Measurements from ENCODE around the gene STK11. TPM values are rescaled to one million over a fixed set of nuclear protein-coding genes. Genes with fewer than 3 reads are reported as not detected.
A peak's percentile ranks its signal among the peaks of the same experiment; 100 is the strongest.

Gene STK11
- total and polyA plus RNA-seq, 3 donors from 2014 or later: 194 to 209 (median 197) TPM

DNA sequence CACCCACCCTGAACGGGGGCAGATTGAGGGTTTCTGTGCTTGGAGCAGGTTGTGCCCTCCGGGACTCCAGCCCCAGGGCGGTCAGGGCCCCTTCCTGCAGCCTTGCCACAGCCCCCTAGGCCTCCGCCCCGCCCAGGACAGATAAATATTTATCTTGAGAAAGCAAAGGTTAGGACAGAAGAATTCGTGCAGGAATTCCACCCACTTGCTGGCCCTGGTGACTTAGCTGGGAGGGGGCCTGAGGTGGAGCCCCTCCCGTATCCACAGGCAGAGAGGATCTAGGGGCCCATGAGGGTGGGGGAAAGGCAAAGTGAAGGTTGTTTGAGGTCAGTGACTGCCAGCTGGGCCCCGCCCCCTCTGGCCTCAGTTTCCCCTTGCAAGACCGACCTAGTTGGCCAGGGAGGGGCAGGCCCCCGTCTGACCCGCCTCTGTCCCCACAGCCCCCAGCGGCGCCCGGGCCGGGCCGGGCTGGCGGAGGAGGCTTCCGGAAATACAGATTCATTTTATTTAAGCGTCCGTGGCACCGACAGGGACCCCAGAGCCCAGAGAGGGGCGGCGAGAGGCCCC lies 48.0 kb downstream of the STK11 start:
- peak overlapping the region in 1 of 2 donors; percentile 3 for H3K4me3 ChIP-seq
- H3K36me3 ChIP-seq (ENCODE audit: low read depth, missing control alignments): no peaks in the 10 kb centered on the region
- no peak for DNase-seq
- intact Hi-C loops (cut with DNase I; ENCODE audit: low total_unique reads): no loop called here
- WGBS, 2 donors: 36 to 42% methylated on average over 11 to 23 of the region's 23 CpGs
- no peaks in the 10 kb centered on the region for H3K27me3 ChIP-seq
- TF ChIP-seq, protein P1, sequence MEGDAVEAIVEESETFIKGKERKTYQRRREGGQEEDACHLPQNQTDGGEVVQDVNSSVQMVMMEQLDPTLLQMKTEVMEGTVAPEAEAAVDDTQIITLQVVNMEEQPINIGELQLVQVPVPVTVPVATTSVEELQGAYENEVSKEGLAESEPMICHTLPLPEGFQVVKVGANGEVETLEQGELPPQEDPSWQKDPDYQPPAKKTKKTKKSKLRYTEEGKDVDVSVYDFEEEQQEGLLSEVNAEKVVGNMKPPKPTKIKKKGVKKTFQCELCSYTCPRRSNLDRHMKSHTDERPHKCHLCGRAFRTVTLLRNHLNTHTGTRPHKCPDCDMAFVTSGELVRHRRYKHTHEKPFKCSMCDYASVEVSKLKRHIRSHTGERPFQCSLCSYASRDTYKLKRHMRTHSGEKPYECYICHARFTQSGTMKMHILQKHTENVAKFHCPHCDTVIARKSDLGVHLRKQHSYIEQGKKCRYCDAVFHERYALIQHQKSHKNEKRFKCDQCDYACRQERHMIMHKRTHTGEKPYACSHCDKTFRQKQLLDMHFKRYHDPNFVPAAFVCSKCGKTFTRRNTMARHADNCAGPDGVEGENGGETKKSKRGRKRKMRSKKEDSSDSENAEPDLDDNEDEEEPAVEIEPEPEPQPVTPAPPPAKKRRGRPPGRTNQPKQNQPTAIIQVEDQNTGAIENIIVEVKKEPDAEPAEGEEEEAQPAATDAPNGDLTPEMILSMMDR (IDR thresholded peaks at IDR 0.05): no peak
- H3K9me3 ChIP-seq: no peaks in the 10 kb centered on the region
- peak overlapping the region; percentile 77 to 95 for H3K27ac ChIP-seq
- peaks cover 55% of the 10 kb centered on the region for H3K4me1 ChIP-seq

DNA sequence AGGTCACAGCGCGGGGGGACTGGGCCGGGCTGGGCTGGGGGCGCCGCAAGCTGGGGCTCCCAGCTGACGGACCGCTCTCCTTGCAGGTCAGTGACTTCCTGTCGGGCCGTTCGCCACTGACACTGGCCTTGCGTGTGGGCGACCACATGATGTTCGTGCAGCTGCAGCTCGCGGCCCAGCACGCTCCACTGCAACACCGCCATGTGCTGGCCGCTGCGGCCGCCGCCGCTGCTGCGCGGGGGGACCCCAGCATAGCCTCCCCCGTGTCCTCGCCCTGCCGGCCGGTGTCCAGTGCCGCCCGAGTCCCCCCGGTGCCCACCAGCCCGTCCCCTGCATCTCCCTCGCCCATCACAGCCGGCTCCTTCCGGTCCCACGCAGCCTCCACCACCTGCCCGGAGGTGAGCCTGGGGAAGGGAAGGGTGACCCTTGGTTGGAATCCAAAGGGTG lies 48.5 kb downstream of the STK11 start:
- WGBS, 2 donors: 77 to 84% methylated on average over 16 to 37 of the region's 37 CpGs
- no peaks in the 10 kb centered on the region for H3K9me3 ChIP-seq
- H3K4me3 ChIP-seq: no peak overlapping the region
- no peaks in the 10 kb centered on the region for H3K36me3 ChIP-seq (ENCODE audit: low read depth, missing control alignments)
- no peak for TF ChIP-seq POLR2A (IDR thresholded peaks at IDR 0.05)
- TF ChIP-seq, protein P1 (IDR thresholded peaks at IDR 0.05): no peak
- H3K27ac ChIP-seq: peak overlapping the region; percentile 77 to 95
- peaks cover 56% of the 10 kb centered on the region for H3K4me1 ChIP-seq
- intact Hi-C loops (cut with DNase I; ENCODE audit: low total_unique reads): no loop called here
- H3K27me3 ChIP-seq: no peaks in the 10 kb centered on the region
- peak; percentile 74 for DNase-seq

DNA sequence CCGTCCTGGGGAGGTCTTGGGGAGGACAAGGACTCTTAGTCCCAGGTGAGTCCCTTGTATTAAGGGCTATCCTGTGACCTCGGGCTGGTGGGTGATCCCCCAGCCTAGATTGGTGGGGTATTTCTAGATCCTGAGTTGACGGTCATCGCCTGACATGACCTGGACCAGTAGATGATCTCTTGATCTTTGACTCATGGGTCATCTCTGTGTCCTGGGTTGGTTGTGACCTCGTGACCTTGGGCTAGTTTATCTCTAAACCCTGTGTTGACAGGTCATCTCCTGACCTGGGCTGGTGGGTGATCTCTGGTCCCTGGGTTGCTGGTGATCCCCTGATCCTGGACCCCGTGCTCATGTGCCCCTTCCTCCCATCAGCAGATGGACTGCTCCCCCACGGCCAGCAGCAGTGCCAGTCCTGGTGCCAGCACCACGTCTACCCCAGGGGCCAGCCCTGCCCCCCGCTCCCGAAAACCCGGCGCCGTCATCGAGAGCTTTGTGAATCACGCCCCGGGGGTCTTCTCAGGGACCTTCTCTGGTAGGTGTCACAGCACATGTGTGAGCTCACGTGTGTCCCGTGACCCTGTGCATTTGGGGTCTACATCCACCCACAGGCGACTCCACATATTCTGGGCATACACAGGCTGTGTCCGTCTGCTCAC lies 49.1 kb downstream of the STK11 start:
- no peak for DNase-seq
- 89 to 91% methylated on average over 14 to 20 of the region's 20 CpGs for WGBS, 2 donors
- H3K4me1 ChIP-seq: peaks cover 62% of the 10 kb centered on the region
- no peaks in the 10 kb centered on the region for H3K36me3 ChIP-seq (ENCODE audit: low read depth, missing control alignments)
- intact Hi-C loops (cut with DNase I; ENCODE audit: low total_unique reads): no loop called here
- no peaks in the 10 kb centered on the region for H3K27me3 ChIP-seq
- no peaks in the 10 kb centered on the region for H3K9me3 ChIP-seq
- TF ChIP-seq POLR2A (IDR thresholded peaks at IDR 0.05): no peak
- TF ChIP-seq, protein P1 (IDR thresholded peaks at IDR 0.05): no peak
- H3K27ac ChIP-seq: peak overlapping the region; percentile 77 to 95
- no peak overlapping the region for H3K4me3 ChIP-seq

DNA sequence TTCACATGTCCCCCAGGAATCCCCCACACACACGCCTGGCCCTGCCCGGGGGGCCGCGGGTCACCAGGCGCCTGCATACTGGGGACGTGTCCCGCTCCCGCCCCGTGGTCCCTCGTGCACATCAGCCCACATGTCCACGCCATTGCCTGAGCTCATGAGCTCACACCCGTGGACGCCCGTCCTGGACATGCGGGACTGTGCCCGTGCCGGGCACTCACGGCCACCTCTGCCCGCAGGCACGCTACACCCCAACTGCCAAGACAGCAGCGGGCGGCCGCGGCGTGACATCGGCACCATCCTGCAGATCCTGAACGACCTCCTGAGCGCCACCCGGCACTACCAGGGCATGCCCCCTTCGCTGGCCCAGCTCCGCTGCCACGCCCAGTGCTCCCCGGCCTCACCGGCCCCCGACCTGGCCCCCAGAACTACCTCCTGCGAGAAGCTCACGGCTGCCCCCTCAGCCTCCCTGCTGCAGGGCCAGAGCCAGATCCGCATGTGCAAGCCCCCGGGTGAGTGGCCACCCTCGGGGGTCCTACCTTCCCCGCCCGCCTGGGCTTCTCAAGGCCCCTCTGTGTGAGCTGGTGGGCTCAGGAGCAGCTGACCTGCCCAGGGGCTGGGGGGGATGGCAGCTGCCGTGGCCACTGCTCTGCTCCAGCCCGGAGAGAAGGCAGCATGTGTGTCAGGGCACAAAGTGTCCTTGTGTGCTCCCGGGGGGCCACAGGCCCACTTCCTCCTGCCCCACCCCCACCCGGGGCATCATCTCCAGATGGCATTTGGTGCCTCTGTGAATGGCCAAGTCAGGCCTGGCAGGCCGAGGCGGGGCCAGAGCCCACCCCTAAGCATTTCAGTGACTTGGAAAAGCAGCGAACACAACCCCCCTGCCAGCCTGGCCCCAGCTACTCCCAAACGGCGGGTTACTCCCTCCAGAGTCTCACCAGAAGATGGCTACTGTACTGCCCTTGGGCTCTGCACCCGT lies 49.9 kb downstream of the STK11 start:
- TF ChIP-seq, protein P1 (IDR thresholded peaks at IDR 0.05): no peak
- TF ChIP-seq POLR2A (IDR thresholded peaks at IDR 0.05): no peak
- Histone ChIP-seq H3K4me1 (peaks cover 70% of the 10 kb centered on the region), H3K9me3 (no peaks in the 10 kb centered on the region), H3K27ac (peak overlapping the region; percentile 30 to 77), H3K27me3 (no peaks in the 10 kb centered on the region), H3K4me3 (no peak overlapping the region), H3K36me3 (ENCODE audit: low read depth, missing control alignments) (no peaks in the 10 kb centered on the region)
- WGBS, 2 donors: 93 to 98% methylated on average over 22 to 50 of the region's 52 CpGs
- DNase-seq: no peak
- intact Hi-C loops (cut with DNase I; ENCODE audit: low total_unique reads): no loop called here

Data from testis (tissue), 3 donors.